ENCODE measurements around the gene EIF4E2. TPM values are rescaled to one million over a fixed set of nuclear protein-coding genes. Genes with fewer than 3 reads are reported as not detected.

Gene EIF4E2
- total RNA-seq, 1 donor from 2014 or later = 87.1 TPM

DNA sequence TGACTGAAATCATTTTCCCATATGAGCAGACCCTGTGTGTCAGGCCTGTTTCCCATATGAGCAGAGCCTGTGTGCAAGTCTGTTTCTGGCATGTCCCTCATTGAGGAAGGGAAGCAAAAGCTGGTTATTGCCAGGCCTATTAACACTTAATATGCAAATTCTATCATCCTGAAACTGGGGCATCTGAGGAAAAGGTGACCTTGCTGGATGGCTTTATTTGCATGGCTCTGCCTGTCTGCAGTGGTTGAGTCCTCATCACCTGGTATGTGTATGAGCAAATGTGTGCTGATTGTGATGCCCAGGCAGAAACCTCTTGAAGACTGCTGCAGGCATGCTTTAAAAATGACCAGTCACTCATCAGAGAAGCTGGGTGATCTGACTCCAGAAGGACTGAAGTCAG is 31.2 kb downstream of the EIF4E2 start:
- Mint-ChIP-seq H3K27me3 (ENCODE audit: low read depth) (no peaks in the 10 kb centered on the region), H3K4me1 (ENCODE audit: low read depth) (peaks cover 10% of the 10 kb centered on the region), H3K4me3 (ENCODE audit: unreplicated experiment) (no peak overlapping the region), H3K9me3 (ENCODE audit: low read depth) (no peaks in the 10 kb centered on the region), H3K27ac (ENCODE audit: unreplicated experiment) (no peak overlapping the region), H3K36me3 (ENCODE audit: low read depth) (peaks cover 33% of the 10 kb centered on the region)
- TF ChIP-seq, protein P1, sequence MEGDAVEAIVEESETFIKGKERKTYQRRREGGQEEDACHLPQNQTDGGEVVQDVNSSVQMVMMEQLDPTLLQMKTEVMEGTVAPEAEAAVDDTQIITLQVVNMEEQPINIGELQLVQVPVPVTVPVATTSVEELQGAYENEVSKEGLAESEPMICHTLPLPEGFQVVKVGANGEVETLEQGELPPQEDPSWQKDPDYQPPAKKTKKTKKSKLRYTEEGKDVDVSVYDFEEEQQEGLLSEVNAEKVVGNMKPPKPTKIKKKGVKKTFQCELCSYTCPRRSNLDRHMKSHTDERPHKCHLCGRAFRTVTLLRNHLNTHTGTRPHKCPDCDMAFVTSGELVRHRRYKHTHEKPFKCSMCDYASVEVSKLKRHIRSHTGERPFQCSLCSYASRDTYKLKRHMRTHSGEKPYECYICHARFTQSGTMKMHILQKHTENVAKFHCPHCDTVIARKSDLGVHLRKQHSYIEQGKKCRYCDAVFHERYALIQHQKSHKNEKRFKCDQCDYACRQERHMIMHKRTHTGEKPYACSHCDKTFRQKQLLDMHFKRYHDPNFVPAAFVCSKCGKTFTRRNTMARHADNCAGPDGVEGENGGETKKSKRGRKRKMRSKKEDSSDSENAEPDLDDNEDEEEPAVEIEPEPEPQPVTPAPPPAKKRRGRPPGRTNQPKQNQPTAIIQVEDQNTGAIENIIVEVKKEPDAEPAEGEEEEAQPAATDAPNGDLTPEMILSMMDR (IDR thresholded peaks at IDR 0.05) = no peak
- DNase-seq (ENCODE audit: low spot score) = no peak

DNA sequence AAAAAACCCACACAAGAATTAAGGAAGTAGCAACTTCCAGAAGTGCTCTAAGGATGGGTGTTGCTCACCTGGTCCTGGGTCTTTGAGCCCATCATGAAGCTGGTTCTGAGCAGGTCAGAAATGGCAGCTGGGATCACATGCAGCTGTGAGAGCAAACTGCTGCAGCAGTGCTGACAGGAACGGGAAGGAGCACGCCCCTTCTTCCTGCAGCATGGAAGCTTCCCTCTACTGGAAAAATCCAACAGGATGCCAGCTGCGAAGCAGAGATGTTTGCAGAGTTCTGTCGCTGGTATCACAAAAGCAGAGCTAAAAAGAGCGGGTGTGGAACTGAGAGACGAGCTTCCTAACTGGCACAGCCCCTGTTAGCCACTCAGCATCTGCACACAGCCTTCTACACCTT is 33.7 kb downstream of the EIF4E2 start:
- Mint-ChIP-seq H3K4me1 (ENCODE audit: low read depth) (peaks cover 10% of the 10 kb centered on the region), H3K4me3 (ENCODE audit: unreplicated experiment) (no peak overlapping the region), H3K9me3 (ENCODE audit: low read depth) (no peaks in the 10 kb centered on the region), H3K36me3 (ENCODE audit: low read depth) (peaks cover 30% of the 10 kb centered on the region), H3K27me3 (ENCODE audit: low read depth) (no peaks in the 10 kb centered on the region), H3K27ac (ENCODE audit: unreplicated experiment) (no peak overlapping the region)
- no peak for DNase-seq (ENCODE audit: low spot score)
- TF ChIP-seq, protein P1 (IDR thresholded peaks at IDR 0.05) = no peak

DNA sequence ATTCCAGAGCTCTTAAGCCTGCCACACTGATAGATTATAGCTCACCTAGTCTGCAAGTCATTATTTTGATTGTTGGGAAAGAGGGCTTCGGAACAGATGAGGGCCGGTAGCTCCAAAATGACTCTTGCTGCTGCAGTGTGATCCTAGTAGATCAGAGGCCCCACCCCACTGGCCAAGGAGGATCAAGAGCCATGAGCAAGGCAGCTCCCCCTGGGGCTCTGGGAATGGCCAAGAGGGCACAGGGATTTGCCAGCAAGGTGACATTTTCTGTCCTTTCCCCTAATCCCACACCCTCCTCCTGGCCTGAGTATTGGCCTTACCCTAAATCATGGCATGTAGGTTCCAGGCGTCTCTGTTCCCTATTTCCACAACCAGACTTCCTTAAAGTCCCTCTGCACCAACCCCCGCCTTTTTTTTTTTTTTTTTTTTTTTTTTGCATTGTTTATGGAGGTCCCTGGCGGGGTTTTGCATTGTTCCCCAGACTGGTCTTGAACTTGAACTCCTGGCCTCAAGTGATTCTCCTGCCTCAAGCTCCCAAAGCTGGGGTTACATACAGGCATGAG is 36.5 kb downstream of the EIF4E2 start:
- Mint-ChIP-seq H3K36me3 (ENCODE audit: low read depth) (peaks cover 22% of the 10 kb centered on the region), H3K9me3 (ENCODE audit: low read depth) (no peaks in the 10 kb centered on the region), H3K27ac (ENCODE audit: unreplicated experiment) (no peak overlapping the region), H3K27me3 (ENCODE audit: low read depth) (no peaks in the 10 kb centered on the region), H3K4me1 (ENCODE audit: low read depth) (peaks cover 10% of the 10 kb centered on the region), H3K4me3 (ENCODE audit: unreplicated experiment) (no peak overlapping the region)
- no peak for DNase-seq (ENCODE audit: low spot score)
- TF ChIP-seq, protein P1 (IDR thresholded peaks at IDR 0.05) = no peak

DNA sequence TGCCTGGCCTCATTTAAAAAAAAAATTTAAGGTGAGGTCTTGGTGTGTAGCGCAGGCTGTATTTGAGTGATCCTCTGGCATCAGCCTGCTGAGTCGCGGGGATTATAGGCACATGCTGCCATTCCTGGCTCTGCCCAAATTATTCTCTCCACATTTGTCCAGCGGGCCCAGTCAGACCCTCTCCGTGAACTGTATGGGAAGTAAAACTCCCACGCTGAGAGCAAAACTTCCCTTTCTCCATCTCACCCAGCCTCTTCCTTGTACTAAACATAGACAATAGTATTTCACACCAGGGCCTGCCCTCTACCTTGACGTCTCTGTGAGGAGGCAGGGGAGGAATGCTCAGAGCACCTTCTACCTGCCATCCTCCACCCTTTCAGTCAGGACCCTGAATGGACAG is 37.0 kb downstream of the EIF4E2 start:
- no peak for DNase-seq (ENCODE audit: low spot score)
- H3K4me1 Mint-ChIP-seq (ENCODE audit: low read depth) = peaks cover 10% of the 10 kb centered on the region
- no peaks in the 10 kb centered on the region for H3K9me3 Mint-ChIP-seq (ENCODE audit: low read depth)
- peaks cover 19% of the 10 kb centered on the region for H3K36me3 Mint-ChIP-seq (ENCODE audit: low read depth)
- H3K27ac Mint-ChIP-seq (ENCODE audit: unreplicated experiment) = no peak overlapping the region
- H3K4me3 Mint-ChIP-seq (ENCODE audit: unreplicated experiment) = no peak overlapping the region
- H3K27me3 Mint-ChIP-seq (ENCODE audit: low read depth) = no peaks in the 10 kb centered on the region
- TF ChIP-seq, protein P1 (IDR thresholded peaks at IDR 0.05) = no peak

DNA sequence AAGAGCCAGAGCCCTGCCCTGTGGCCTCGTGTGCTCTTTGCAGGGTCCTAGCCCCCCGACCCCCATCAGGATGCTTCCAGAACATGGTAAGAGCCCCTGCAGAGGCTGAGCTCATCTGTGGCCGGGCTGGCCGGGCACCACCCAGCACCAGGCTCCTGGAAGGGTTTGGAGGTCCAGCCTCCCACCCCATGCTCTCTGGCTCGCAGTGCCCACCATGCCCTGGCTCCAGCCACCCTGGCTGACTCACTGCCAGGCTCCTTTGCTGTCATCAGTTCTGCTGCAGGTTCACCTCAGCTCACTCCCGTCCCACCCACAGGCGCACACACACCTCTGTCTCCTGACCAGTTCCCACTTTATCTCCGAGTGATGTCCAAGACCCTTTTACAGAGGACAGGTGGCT is 37.5 kb downstream of the EIF4E2 start:
- no peaks in the 10 kb centered on the region for H3K9me3 Mint-ChIP-seq (ENCODE audit: low read depth)
- H3K36me3 Mint-ChIP-seq (ENCODE audit: low read depth) = peaks cover 17% of the 10 kb centered on the region
- TF ChIP-seq, protein P1 (IDR thresholded peaks at IDR 0.05) = no peak

More for the DNA sequence above, 37.5 kb downstream of the EIF4E2 start:
- Mint-ChIP-seq H3K27ac (ENCODE audit: unreplicated experiment) (no peak overlapping the region), H3K27me3 (ENCODE audit: low read depth) (no peaks in the 10 kb centered on the region), H3K4me3 (ENCODE audit: unreplicated experiment) (no peak overlapping the region), H3K4me1 (ENCODE audit: low read depth) (peaks cover 13% of the 10 kb centered on the region)
- DNase-seq (ENCODE audit: low spot score) = no peak
